ENCODE results near the gene PLEKHA7.
"Not testable (repeated sequence)": the region's sequence is repeated elsewhere in the genome, so short reads cannot be mapped to it uniquely, and the experiment has no call there.

The PLEKHA7 gene

DNA sequence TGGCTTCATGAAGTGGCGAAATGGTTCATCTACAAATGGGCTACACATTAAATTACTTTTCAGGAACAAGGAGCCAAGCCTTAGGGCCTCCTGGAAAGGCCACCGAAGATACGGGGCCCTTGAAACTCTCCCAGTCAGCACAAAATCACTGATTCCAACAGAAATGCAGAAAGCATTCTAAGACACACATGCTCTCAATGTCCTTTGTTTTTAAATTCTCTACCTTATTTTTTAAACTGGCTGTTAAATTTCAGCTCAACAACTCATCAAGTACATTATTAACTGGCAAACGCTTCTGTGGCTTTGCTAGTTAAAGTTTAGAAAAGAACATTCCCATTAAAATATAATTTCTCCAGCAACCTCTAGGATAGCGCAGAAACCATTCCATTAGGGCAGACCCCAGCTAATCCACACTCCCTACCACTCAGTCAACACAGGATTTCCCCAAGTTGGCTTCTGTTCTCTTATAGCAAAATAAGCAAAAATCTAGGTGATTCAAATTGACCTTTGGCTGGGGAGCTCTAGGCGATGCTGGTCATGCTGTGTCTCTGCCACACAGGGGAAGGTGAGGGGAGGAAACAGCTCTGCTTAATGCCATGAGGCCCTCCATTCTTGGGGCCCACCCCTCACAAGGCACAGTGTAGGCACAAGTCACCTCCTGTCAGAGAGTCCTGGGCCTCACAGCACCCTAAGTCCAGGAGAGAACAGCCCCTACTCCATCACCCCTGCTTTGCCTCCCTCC, 47.1 kb downstream of the PLEKHA7 start:
- ATAC-seq (ENCODE audit: low read depth) (no peak), DNase-seq (ENCODE audit: low spot score) (no peak)
- Histone ChIP-seq H3K9me3 (ENCODE audit: severe bottlenecking) (no peaks in the 10 kb centered on the region), H3K27ac (ENCODE audit: poor library complexity, severe bottlenecking) (no peak overlapping the region), H3K4me1 (ENCODE audit: insufficient read depth, poor library complexity, severe bottlenecking) (no peaks in the 10 kb centered on the region), H3K36me3 (ENCODE audit: low read depth) (no peaks in the 10 kb centered on the region), H3K27me3 (ENCODE audit: insufficient read depth, poor library complexity, severe bottlenecking) (no peaks in the 10 kb centered on the region), H3K4me3 (ENCODE audit: severe bottlenecking) (no peak overlapping the region)
- TF ChIP-seq, protein P1, sequence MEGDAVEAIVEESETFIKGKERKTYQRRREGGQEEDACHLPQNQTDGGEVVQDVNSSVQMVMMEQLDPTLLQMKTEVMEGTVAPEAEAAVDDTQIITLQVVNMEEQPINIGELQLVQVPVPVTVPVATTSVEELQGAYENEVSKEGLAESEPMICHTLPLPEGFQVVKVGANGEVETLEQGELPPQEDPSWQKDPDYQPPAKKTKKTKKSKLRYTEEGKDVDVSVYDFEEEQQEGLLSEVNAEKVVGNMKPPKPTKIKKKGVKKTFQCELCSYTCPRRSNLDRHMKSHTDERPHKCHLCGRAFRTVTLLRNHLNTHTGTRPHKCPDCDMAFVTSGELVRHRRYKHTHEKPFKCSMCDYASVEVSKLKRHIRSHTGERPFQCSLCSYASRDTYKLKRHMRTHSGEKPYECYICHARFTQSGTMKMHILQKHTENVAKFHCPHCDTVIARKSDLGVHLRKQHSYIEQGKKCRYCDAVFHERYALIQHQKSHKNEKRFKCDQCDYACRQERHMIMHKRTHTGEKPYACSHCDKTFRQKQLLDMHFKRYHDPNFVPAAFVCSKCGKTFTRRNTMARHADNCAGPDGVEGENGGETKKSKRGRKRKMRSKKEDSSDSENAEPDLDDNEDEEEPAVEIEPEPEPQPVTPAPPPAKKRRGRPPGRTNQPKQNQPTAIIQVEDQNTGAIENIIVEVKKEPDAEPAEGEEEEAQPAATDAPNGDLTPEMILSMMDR (IDR thresholded peaks at IDR 0.05; ENCODE audit: poor library complexity, severe bottlenecking) = no peak

DNA sequence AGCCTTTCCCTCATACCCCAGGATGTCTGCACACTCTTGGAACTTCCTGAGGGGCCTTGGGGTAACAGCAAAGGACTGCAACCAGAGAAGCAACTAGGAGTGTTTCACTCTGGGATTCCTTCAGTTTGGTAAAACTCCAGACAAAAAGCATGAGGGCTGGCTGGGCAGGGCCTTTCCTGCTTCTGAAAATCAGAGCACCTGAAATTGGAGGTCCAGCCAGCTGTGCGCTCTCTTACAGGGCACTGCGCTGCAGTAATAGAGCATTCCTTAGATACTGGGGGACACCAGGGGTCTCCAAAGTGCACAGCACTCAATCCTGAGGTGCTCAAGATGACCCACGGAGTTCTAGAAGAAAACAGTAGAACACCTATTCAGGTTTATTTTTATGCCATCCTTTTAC, 49.7 kb downstream of the PLEKHA7 start:
- ATAC-seq (ENCODE audit: low read depth) = no peak
- TF ChIP-seq, protein P1 (IDR thresholded peaks at IDR 0.05; ENCODE audit: poor library complexity, severe bottlenecking) = no peak
- Histone ChIP-seq H3K27me3 (ENCODE audit: insufficient read depth, poor library complexity, severe bottlenecking) (no peaks in the 10 kb centered on the region), H3K27ac (ENCODE audit: poor library complexity, severe bottlenecking) (no peak overlapping the region), H3K4me3 (ENCODE audit: severe bottlenecking) (no peak overlapping the region), H3K9me3 (ENCODE audit: severe bottlenecking) (no peaks in the 10 kb centered on the region), H3K36me3 (ENCODE audit: low read depth) (no peaks in the 10 kb centered on the region), H3K4me1 (ENCODE audit: insufficient read depth, poor library complexity, severe bottlenecking) (no peaks in the 10 kb centered on the region)
- DNase-seq (ENCODE audit: low spot score) = no peak

GRCh38 chr11:16963316-16963876, 50.8 kb downstream of the PLEKHA7 start:
- TF ChIP-seq, protein P1 (IDR thresholded peaks at IDR 0.05; ENCODE audit: poor library complexity, severe bottlenecking) = no peak
- Histone ChIP-seq H3K36me3 (ENCODE audit: low read depth) (no peaks in the 10 kb centered on the region), H3K4me3 (ENCODE audit: severe bottlenecking) (no peak overlapping the region), H3K9me3 (ENCODE audit: severe bottlenecking) (no peaks in the 10 kb centered on the region), H3K4me1 (ENCODE audit: insufficient read depth, poor library complexity, severe bottlenecking) (no peaks in the 10 kb centered on the region), H3K27me3 (ENCODE audit: insufficient read depth, poor library complexity, severe bottlenecking) (no peaks in the 10 kb centered on the region), H3K27ac (ENCODE audit: poor library complexity, severe bottlenecking) (no peak overlapping the region)
- DNase-seq (ENCODE audit: low spot score) = no peak
- no peak for ATAC-seq (ENCODE audit: low read depth)

GRCh38 chr11:16962589-16962988, 51.6 kb downstream of the PLEKHA7 start:
- DNase-seq (ENCODE audit: low spot score); ATAC-seq (ENCODE audit: low read depth); H3K27me3 ChIP-seq (ENCODE audit: insufficient read depth, poor library complexity, severe bottlenecking); H3K4me3 ChIP-seq (ENCODE audit: severe bottlenecking); H3K9me3 ChIP-seq (ENCODE audit: severe bottlenecking); H3K27ac ChIP-seq (ENCODE audit: poor library complexity, severe bottlenecking); H3K4me1 ChIP-seq (ENCODE audit: insufficient read depth, poor library complexity, severe bottlenecking); H3K36me3 ChIP-seq (ENCODE audit: low read depth): not testable (repeated sequence)

DNA sequence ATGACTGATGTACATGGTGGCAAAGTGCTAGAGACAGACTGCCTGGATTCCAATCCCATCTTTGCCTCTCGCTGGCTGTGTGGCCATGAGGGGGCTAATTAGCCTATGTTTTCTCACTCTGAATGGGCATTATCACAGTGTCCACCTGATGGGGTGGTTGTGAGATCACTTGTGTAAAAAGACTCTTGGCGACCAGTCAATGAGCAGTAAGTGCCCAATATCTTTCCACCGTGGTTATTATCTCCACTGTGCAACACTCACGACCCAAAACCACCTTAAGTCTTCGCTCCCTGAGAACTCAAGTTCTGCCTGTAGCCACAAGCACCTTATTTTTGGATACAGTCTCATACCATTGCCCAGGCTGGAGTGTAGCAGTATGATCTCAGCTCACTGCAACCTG, 52.1 kb downstream of the PLEKHA7 start:
- H3K27ac ChIP-seq (ENCODE audit: poor library complexity, severe bottlenecking) = no peak overlapping the region
- no peak overlapping the region for H3K4me3 ChIP-seq (ENCODE audit: severe bottlenecking)
- TF ChIP-seq, protein P1 (IDR thresholded peaks at IDR 0.05; ENCODE audit: poor library complexity, severe bottlenecking) = no peak
- H3K4me1 ChIP-seq (ENCODE audit: insufficient read depth, poor library complexity, severe bottlenecking) = peaks cover 3% of the 10 kb centered on the region
- no peak for ATAC-seq (ENCODE audit: low read depth)
- no peaks in the 10 kb centered on the region for H3K9me3 ChIP-seq (ENCODE audit: severe bottlenecking)
- no peak for DNase-seq (ENCODE audit: low spot score)
- H3K36me3 ChIP-seq (ENCODE audit: low read depth) = no peaks in the 10 kb centered on the region
- H3K27me3 ChIP-seq (ENCODE audit: insufficient read depth, poor library complexity, severe bottlenecking) = no peaks in the 10 kb centered on the region
